ENCODE results near the gene FBN1. TPM values are rescaled to one million over a fixed set of nuclear protein-coding genes. Genes with fewer than 3 reads are reported as not detected.

Gene FBN1
- polyA plus RNA-seq, 2 of the 4 experiments (the other 2 are of a cell fraction): 6.3 to 9.4 TPM

- POLR2A ChIA-PET: no interaction called here
These were observed 237.2 kb downstream of the FBN1 start for GRCh38 chr15:48408327-48408726.

GRCh38 chr15:48407646-48408045, 237.9 kb downstream of the FBN1 start:
- no peak overlapping the region for H3K4me2 ChIP-seq
- FAIRE-seq (no peak), ATAC-seq (no peak), DNase-seq (ENCODE audit: low read depth in 1 of 2, low spot score in 1 of 2) (no peak)
- POLR2A ChIA-PET: no interaction called here
- TF ChIP-seq USF2 (IDR thresholded peaks at IDR 0.05) (no peak), CHD2 (IDR thresholded peaks at IDR 0.05; ENCODE audit: low read length, partially characterized antibody) (no peak), JUN (IDR thresholded peaks at IDR 0.05) (no peak), CBX8 (IDR thresholded peaks at IDR 0.05) (no peak), FOSL2 (IDR thresholded peaks at IDR 0.05) (no peak), FOSL2 (CRISPR knock-in tag; IDR thresholded peaks at IDR 0.05) (no peak), RNF2 (IDR thresholded peaks at IDR 0.05; ENCODE audit: borderline replicate concordance, low read depth) (no peak), RCOR1 (IDR thresholded peaks at IDR 0.05; ENCODE audit: low read depth, low read length) (no peak), POLR2A (IDR thresholded peaks at IDR 0.05; ENCODE audit: low read length) (no peak), SREBF2 (IDR thresholded peaks at IDR 0.05) (no peak), NR3C1 (IDR thresholded peaks at IDR 0.05) (no peak), MAZ (IDR thresholded peaks at IDR 0.05; ENCODE audit: borderline replicate concordance, low read depth, low read length) (no peak), BHLHE40 (IDR thresholded peaks at IDR 0.05; ENCODE audit: low read depth, low read length) (no peak), HMGXB4 (CRISPR knock-in tag; IDR thresholded peaks at IDR 0.05; ENCODE audit: borderline replicate concordance) (no peak), PHF8 (IDR thresholded peaks at IDR 0.05; ENCODE audit: borderline replicate concordance, low read depth) (no peak), EHMT2 (IDR thresholded peaks at IDR 0.05; ENCODE audit: low read depth) (no peak), RAD21 (conservative IDR thresholded peaks at IDR 0.05 in 1 of 2, IDR thresholded peaks at IDR 0.05 in 1 of 2) (no peak), HES2 (IDR thresholded peaks at IDR 0.05) (no peak), EHF (CRISPR knock-in tag; IDR thresholded peaks at IDR 0.05) (no peak), HEYL (CRISPR knock-in tag; IDR thresholded peaks at IDR 0.05) (no peak)
- H3K4me3 ChIP-seq: no peak overlapping the region
- 88% methylated on average over 1 of the region's 1 CpG for WGBS (ENCODE audit: missing lambda C conversion rate)
- CTCF ChIA-PET: interaction anchor here (1.8 kb wide), 1 partner anchor 17 kb away, joined by 4 read pairs; no protein-coding TSS in a partner anchor
- no peak overlapping the region for H3K27ac ChIP-seq
- H3K9me3 ChIP-seq: no peaks in the 10 kb centered on the region
- no peaks in the 10 kb centered on the region for H3K4me1 ChIP-seq

More at GRCh38 chr15:48408327-48408726, 237.2 kb downstream of the FBN1 start:
- ATAC-seq (no peak), FAIRE-seq (no peak), DNase-seq (ENCODE audit: low read depth in 1 of 2, low spot score in 1 of 2) (no peak)
- no peak overlapping the region for H3K4me3 ChIP-seq
- no peaks in the 10 kb centered on the region for H3K9me3 ChIP-seq
- no peak overlapping the region for H3K27ac ChIP-seq
- H3K4me2 ChIP-seq: no peak overlapping the region
- CTCF ChIA-PET: no interaction called here
- H3K4me1 ChIP-seq: no peaks in the 10 kb centered on the region
- TF ChIP-seq FOSB (CRISPR knock-in tag; IDR thresholded peaks at IDR 0.05) (no peak), MAZ (IDR thresholded peaks at IDR 0.05; ENCODE audit: borderline replicate concordance, low read depth, low read length) (no peak), ELK1 (IDR thresholded peaks at IDR 0.05; ENCODE audit: low read depth, low read length) (no peak), RCOR1 (IDR thresholded peaks at IDR 0.05; ENCODE audit: low read depth, low read length) (no peak), POLR2AphosphoS2 (conservative IDR thresholded peaks at IDR 0.05; ENCODE audit: low read length) (no peak), FOXS1 (CRISPR knock-in tag; IDR thresholded peaks at IDR 0.05) (no peak), ZNF302 (CRISPR knock-in tag; IDR thresholded peaks at IDR 0.05) (no peak), HEYL (CRISPR knock-in tag; IDR thresholded peaks at IDR 0.05) (no peak)
